KMS-11 (cell line): Measurements from ENCODE around the gene MACROD1.

Experiments
- H2AFZ ChIP-seq: fragments of 200-600 bp; sonication (generic); 2 replicates; pipeline ENCODE4 v1.6.1; 2016; ENCODE audit warnings: antibody characterized with exemption, mixed run types, low read depth
- H3K27ac ChIP-seq: fragments of 200-600 bp; sonication (generic); 2 replicates; pipeline ENCODE4 v1.6.1; 2016; ENCODE audit warnings: mild to moderate bottlenecking, mixed run types
- H3K27me3 ChIP-seq: fragments of 200-600 bp; sonication (generic); 2 replicates; pipeline ENCODE4 v1.6.1; 2017; ENCODE audit warnings: mild to moderate bottlenecking, low read depth, mixed run types, moderate library complexity; ENCODE audit not compliant: insufficient read depth
- H3K36me3 ChIP-seq: fragments of 200-600 bp; sonication (generic); 2 replicates; pipeline ENCODE4 v1.6.1; 2017; ENCODE audit warnings: mild to moderate bottlenecking, mixed run types; ENCODE audit not compliant: insufficient read depth
- H3K4me1 ChIP-seq: fragments of 200-600 bp; sonication (generic); 2 replicates; pipeline ENCODE4 v1.6.1; 2016; ENCODE audit warnings: mild to moderate bottlenecking, low read depth, mixed run types; ENCODE audit not compliant: poor library complexity, severe bottlenecking
- H3K4me2 ChIP-seq: fragments of 200-600 bp; sonication (generic); 2 replicates; pipeline ENCODE4 v1.7.0; 2016; ENCODE audit warnings: mild to moderate bottlenecking, mixed run types
- H3K4me3 ChIP-seq: fragments of 200-600 bp; sonication (generic); IDR thresholded peaks from 2 replicates; pipeline ENCODE4 v1.6.1; 2017; ENCODE audit warnings: low read depth, low read length, mixed read lengths; ENCODE audit not compliant: insufficient read depth
- H3K79me2 ChIP-seq: fragments of 200-600 bp; sonication (generic); 2 replicates; pipeline ENCODE4 v1.6.1; 2016; ENCODE audit warnings: low read depth, mixed run types; ENCODE audit not compliant: insufficient read depth
- H3K9ac ChIP-seq: fragments of 200-600 bp; sonication (generic); 2 replicates; pipeline ENCODE4 v1.6.1; 2016; ENCODE audit warnings: mild to moderate bottlenecking, mixed run types
- H4K20me1 ChIP-seq: fragments of 200-600 bp; sonication (generic); 2 replicates; pipeline ENCODE4 v1.6.1; 2016; ENCODE audit warnings: mild to moderate bottlenecking, mixed run types; ENCODE audit not compliant: insufficient read depth
- TF ChIP-seq, protein P1 (sequence below): fragments of 200-600 bp; sonication (generic); conservative IDR thresholded peaks from 2 replicates; pipeline ENCODE4 v1.6.1; 2017; ENCODE audit warnings: low read depth, mild to moderate bottlenecking, antibody characterized with exemption, low read length, moderate library complexity, mixed read lengths

Gene MACROD1

DNA sequence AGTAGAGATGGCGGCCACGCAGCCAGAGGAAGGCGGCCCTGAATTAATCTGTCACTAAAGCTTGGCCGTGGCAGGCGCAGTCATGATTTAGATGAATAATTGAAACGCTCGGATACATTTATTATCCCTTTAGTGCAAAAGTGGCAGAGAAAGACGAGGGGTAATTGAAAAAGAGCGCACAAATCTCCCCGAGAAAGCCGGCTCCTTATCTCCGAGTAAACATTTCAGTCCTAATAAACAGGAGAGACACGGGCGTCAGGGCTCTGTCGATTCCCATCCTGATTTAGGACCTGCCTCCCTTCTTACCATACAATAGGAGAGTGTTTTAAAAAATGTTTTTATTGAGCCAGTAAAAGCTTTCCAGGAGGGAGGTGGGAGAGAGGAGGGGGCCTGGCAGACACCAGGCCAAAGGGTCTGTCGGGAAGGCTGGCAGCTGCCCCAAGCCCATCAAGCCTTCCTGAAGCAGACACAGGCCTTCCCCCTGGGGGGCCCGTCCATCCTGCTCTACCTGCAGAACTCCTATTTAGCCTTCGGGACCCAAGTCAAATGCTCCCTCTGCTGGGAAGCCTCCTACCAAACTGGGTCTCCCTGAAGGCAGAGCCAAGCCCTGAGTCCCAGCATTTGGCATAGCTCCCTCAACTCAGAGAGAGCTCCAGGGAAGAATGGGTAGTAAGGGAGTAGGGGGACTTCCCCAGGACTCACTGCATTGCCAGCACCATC lies 156.8 kb downstream of the MACROD1 start:
- Histone ChIP-seq H3K4me3 (no peak overlapping the region), H4K20me1 (no peaks in the 10 kb centered on the region), H3K9ac (no peak overlapping the region), H2AFZ (no peak overlapping the region), H3K27ac (no peak overlapping the region), H3K27me3 (no peaks in the 10 kb centered on the region), H3K4me2 (no peak overlapping the region), H3K4me1 (no peaks in the 10 kb centered on the region), H3K79me2 (no peaks in the 10 kb centered on the region), H3K36me3 (no peaks in the 10 kb centered on the region)
- TF ChIP-seq, protein P1, sequence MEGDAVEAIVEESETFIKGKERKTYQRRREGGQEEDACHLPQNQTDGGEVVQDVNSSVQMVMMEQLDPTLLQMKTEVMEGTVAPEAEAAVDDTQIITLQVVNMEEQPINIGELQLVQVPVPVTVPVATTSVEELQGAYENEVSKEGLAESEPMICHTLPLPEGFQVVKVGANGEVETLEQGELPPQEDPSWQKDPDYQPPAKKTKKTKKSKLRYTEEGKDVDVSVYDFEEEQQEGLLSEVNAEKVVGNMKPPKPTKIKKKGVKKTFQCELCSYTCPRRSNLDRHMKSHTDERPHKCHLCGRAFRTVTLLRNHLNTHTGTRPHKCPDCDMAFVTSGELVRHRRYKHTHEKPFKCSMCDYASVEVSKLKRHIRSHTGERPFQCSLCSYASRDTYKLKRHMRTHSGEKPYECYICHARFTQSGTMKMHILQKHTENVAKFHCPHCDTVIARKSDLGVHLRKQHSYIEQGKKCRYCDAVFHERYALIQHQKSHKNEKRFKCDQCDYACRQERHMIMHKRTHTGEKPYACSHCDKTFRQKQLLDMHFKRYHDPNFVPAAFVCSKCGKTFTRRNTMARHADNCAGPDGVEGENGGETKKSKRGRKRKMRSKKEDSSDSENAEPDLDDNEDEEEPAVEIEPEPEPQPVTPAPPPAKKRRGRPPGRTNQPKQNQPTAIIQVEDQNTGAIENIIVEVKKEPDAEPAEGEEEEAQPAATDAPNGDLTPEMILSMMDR, result no peak

DNA sequence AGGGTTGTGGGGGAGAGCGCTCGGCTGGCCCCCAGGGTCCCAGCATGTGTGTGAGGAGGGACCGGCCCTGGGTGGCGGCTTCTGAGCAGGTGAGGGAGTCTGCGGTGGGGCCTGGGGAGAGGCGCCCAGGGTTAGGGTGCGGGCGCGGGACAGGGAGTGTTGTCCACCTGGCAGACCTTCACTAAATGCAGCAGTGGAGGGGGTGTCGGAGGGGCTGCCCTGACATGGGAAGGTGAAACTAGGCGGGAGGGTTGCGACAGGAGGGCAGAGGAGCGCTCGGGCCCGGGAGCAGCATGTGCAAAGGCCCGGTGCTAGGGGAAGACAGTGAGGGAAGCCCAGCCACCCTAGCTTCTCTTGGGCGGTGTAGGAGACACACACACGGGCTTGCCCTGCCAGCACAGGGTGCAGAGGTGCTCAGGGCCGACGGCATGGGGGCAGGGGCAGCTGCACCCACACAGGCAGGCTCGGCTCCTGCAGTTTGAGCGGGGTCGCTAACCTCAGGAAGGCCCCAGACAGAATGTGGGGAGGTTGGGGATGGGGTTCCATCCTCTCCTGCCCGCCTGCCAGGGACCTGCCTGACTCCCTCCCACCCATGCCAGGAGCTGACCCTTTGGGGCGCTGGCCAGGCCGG lies 157.5 kb downstream of the MACROD1 start:
- Histone ChIP-seq H3K4me1 (no peaks in the 10 kb centered on the region), H3K36me3 (no peaks in the 10 kb centered on the region), H4K20me1 (no peaks in the 10 kb centered on the region), H3K79me2 (no peaks in the 10 kb centered on the region), H3K27me3 (no peaks in the 10 kb centered on the region), H3K4me3 (no peak overlapping the region), H3K27ac (no peak overlapping the region), H2AFZ (no peak overlapping the region), H3K9ac (no peak overlapping the region), H3K4me2 (no peak overlapping the region)
- TF ChIP-seq, protein P1, result no peak

DNA sequence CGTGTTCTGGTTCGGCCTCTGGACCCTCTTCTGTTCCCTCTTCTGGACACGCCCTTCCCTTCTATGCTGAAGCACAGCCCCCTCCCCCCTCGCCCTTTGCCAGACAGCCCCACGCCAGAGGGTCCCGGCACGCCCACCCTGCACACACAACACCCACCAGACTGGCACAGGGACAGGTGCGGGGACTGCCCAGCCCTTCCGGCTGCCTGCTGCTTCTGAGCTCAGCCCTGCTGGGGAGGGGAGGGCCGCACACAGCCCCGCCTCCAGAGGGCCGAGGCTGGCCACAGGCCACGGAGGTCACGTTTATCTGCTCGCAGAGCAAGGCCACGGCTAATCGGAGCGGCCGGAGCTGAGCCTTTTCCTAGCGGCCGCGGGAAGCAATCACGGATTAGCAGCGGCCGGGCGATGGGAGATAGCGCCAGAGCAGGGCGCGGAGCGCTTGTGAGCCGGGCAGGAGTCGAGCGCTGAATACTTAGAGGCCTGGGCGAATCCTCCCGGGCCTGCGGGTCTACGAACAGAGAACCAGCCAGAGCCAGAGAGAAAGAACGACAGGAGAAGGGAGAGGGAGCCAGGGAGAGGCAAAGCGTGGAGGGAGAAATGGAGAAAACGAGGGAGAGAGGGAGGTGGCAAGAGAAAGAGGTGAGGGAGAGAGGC lies 158.2 kb downstream of the MACROD1 start:
- Histone ChIP-seq H2AFZ (no peak overlapping the region), H3K27ac (no peak overlapping the region), H3K79me2 (no peaks in the 10 kb centered on the region), H4K20me1 (no peaks in the 10 kb centered on the region), H3K27me3 (no peaks in the 10 kb centered on the region), H3K4me2 (no peak overlapping the region), H3K9ac (no peak overlapping the region), H3K4me1 (no peaks in the 10 kb centered on the region), H3K36me3 (no peaks in the 10 kb centered on the region), H3K4me3 (no peak overlapping the region)
- TF ChIP-seq, protein P1, result no peak

DNA sequence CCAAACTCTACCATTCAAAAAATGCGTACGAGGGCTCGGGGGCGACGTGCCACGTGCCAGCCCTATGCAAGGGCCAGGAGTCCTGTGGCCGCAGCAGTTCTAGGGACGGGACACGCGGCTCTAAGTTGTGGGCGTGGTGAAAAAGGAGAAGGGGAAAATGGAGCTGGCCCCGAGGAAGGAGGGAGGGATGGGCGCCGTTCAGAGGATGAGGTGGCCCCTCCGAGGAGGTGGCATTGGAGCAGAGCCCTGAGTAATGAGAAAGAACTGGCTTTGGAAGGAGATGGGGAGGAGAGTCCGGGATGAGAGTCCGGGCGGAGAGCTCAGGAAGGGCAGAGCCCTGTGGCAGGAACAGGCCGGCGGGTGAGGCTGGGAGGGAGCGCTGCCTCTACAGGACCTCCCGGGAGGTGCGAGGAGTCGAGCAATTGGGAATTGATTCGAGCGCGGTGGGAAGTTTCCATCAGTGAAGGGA lies 158.7 kb downstream of the MACROD1 start:
- Histone ChIP-seq H4K20me1 (no peaks in the 10 kb centered on the region), H2AFZ (no peak overlapping the region), H3K4me1 (no peaks in the 10 kb centered on the region), H3K4me2 (no peak overlapping the region), H3K9ac (no peak overlapping the region), H3K27me3 (no peaks in the 10 kb centered on the region), H3K79me2 (no peaks in the 10 kb centered on the region), H3K36me3 (no peaks in the 10 kb centered on the region), H3K4me3 (no peak overlapping the region), H3K27ac (no peak overlapping the region)
- TF ChIP-seq, protein P1, result no peak
